Astrocyte (in vitro differentiated cells and primary cell): ENCODE data around the gene APBB1IP.

Experiments
- EZH2 ChIP-seq: IDR thresholded peaks from 2 replicates; pipeline ENCODE4 v1.6.1; 2012; ENCODE audit warnings: mild to moderate bottlenecking, low read length, inconsistent platforms; ENCODE audit not compliant: insufficient read depth
- TF ChIP-seq, protein P1 (sequence below): IDR thresholded peaks from 2 replicates; pipeline ENCODE4 v1.5.1; 2011; ENCODE audit warnings: low read depth, mild to moderate bottlenecking, inconsistent platforms, low read length, moderate library complexity; ENCODE audit not compliant: insufficient read depth

- TF ChIP-seq EZH2, result no peak
- TF ChIP-seq, protein P1, sequence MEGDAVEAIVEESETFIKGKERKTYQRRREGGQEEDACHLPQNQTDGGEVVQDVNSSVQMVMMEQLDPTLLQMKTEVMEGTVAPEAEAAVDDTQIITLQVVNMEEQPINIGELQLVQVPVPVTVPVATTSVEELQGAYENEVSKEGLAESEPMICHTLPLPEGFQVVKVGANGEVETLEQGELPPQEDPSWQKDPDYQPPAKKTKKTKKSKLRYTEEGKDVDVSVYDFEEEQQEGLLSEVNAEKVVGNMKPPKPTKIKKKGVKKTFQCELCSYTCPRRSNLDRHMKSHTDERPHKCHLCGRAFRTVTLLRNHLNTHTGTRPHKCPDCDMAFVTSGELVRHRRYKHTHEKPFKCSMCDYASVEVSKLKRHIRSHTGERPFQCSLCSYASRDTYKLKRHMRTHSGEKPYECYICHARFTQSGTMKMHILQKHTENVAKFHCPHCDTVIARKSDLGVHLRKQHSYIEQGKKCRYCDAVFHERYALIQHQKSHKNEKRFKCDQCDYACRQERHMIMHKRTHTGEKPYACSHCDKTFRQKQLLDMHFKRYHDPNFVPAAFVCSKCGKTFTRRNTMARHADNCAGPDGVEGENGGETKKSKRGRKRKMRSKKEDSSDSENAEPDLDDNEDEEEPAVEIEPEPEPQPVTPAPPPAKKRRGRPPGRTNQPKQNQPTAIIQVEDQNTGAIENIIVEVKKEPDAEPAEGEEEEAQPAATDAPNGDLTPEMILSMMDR, result no peak
Measured at GRCh38 chr10:26508016-26508415, 69.9 kb downstream of the APBB1IP start.
